Right lobe of liver (tissue), 6 donors: Measurements from ENCODE around the gene IFT43. TPM values are rescaled to one million over a fixed set of nuclear protein-coding genes. Genes with fewer than 3 reads are reported as not detected.

Experiments
- ATAC-seq, 4 donors: fragments of 200-7000 bp; cut with Tn5 transposase; one replicate each; pipeline ENCODE4 v1.9.1; 2020; ENCODE audit warnings: mild to moderate bottlenecking in 4 of 4, moderate library complexity in 4 of 4
- DNase-seq, 3 donors: peaks; one replicate each; pipeline ENCODE4 v3.0.0-alpha.2; 2020
- H3K27ac ChIP-seq, 3 donors: fragments of 200-600 bp; one replicate each; pipeline ENCODE4 v1.8.0; 2022
- H3K27me3 ChIP-seq, 2 donors: fragments of 200-600 bp; one replicate each; pipeline ENCODE4 v1.8.0; 2022
- H3K36me3 ChIP-seq, 4 donors: fragments of 200-600 bp; sonication (generic) in 1 of 4; one replicate each; pipeline versions ENCODE4 v1.5.1 to v1.8.0; 2017 to 2022; ENCODE audit warnings: control low read depth in 1 of 4
- H3K4me1 ChIP-seq, 4 donors: fragments of 200-600 bp; sonication (generic) in 1 of 4; one replicate each; pipeline versions ENCODE4 v1.5.1 to v1.8.0; 2017 to 2022; ENCODE audit warnings: control low read depth in 1 of 4
- H3K4me3 ChIP-seq, 3 donors: fragments of 200-600 bp; one replicate each; pipeline ENCODE4 v1.8.0; 2022
- H3K9me3 ChIP-seq, 4 donors: fragments of 200-600 bp; sonication (generic) in 1 of 4; one replicate each; pipeline versions ENCODE4 v1.5.1 to v1.8.0; 2017 to 2022; ENCODE audit warnings: control low read depth in 1 of 4
- POLR2A ChIP-seq: fragments of 450-650 bp; IDR thresholded peaks from one replicate; pipeline ENCODE4 v1.6.1; 2017; ENCODE audit warnings: antibody characterized with exemption, mild to moderate bottlenecking
- WGBS: methylation state at CpG from one replicate; pipeline ENCODE4 v1.1.6; 2018; ENCODE audit warnings: low coverage, low lambda C conversion rate; ENCODE audit not compliant: insufficient coverage; ENCODE audit errors: missing lambda C conversion rate; 5-methylcytosine and 5-hydroxymethylcytosine counted together
- intact Hi-C, 2 donors: fragments of 100-400 bp; cut with DNase I; formaldehyde crosslinking; loops; one replicate each; pipeline versions ENCODE4 v1.11.2 to v1.14.1; 2022
- total RNA-seq, 6 experiments: library from RNA; depleted of rRNA in 2 of 6; stranded (reverse); fragments of >200 nt in 2 of 6; fragmentation: NEBNext Ultra II Directional in 3 of 6; extraction: Animal tissue kit (Norgen Biotek cat#: 25700) in 3 of 6; gene quantifications; one replicate each; pipeline versions ENCODE4 v1.1.0 to v1.2.4, GENCODE V29; 2016 to 2023
- TF ChIP-seq, protein P1 (sequence below), 4 donors: fragments of 200-600 bp in 3 of 4; fragments of 450-650 bp in 1 of 4; IDR thresholded peaks; one replicate each; pipeline versions ENCODE4 v1.5.1 to v1.8.0; 2016 to 2022; ENCODE audit warnings: antibody characterized with exemption in 4 of 4, mild to moderate bottlenecking in 2 of 4
- donor health status: DM: no; HTN: yes; CAD: no.
- donor health status: DM: no; HTN: no; CAD: no.
- donor health status: DM: no; HTN: no; CAD: no.
- donor health status: DM: no; HTN: yes; CAD: no.
- donor health status: DM: no; HTN: yes; CAD: no.

IFT43 gene
- total RNA-seq, 6 experiments from 2014 or later, result 13.8 to 36.6 (median 20.7) TPM

DNA sequence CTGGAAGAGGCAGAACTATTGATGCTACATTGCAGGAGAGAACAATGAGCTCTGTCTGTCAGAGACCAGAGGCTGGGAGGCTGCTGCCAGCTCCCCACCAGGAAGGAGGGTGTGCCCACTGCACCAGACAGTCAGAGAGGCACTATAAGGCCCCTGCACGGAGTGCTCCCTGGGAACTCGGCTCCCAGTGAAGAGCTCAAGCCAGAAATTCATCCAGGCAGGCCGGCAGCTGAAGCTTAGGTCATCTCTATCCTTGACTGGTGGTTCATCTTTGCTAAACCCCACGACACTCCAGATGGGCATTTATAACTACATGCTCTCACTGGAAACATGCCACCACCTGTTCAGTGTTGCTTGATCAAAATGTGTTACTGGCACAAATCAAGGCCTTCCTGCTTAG, 101.1 kb downstream of the IFT43 start:
- intact Hi-C loops, result no loop called here
- H3K27ac ChIP-seq, result no peak overlapping the region
- H3K27me3 ChIP-seq, result no peaks in the 10 kb centered on the region
- no peaks in the 10 kb centered on the region for H3K9me3 ChIP-seq
- peaks cover 0 to 6% (median 0%) of the 10 kb centered on the region in 4 donors for H3K36me3 ChIP-seq
- WGBS, result no CpG with 5 or more reads among the region's 4 CpGs
- ATAC-seq (no peak), DNase-seq (no peak)
- no peaks in the 10 kb centered on the region for H3K4me1 ChIP-seq
- H3K4me3 ChIP-seq, result no peak overlapping the region
- no peak for TF ChIP-seq POLR2A
- TF ChIP-seq, protein P1, sequence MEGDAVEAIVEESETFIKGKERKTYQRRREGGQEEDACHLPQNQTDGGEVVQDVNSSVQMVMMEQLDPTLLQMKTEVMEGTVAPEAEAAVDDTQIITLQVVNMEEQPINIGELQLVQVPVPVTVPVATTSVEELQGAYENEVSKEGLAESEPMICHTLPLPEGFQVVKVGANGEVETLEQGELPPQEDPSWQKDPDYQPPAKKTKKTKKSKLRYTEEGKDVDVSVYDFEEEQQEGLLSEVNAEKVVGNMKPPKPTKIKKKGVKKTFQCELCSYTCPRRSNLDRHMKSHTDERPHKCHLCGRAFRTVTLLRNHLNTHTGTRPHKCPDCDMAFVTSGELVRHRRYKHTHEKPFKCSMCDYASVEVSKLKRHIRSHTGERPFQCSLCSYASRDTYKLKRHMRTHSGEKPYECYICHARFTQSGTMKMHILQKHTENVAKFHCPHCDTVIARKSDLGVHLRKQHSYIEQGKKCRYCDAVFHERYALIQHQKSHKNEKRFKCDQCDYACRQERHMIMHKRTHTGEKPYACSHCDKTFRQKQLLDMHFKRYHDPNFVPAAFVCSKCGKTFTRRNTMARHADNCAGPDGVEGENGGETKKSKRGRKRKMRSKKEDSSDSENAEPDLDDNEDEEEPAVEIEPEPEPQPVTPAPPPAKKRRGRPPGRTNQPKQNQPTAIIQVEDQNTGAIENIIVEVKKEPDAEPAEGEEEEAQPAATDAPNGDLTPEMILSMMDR (IDR thresholded peaks at IDR 0.05), result no peak

DNA sequence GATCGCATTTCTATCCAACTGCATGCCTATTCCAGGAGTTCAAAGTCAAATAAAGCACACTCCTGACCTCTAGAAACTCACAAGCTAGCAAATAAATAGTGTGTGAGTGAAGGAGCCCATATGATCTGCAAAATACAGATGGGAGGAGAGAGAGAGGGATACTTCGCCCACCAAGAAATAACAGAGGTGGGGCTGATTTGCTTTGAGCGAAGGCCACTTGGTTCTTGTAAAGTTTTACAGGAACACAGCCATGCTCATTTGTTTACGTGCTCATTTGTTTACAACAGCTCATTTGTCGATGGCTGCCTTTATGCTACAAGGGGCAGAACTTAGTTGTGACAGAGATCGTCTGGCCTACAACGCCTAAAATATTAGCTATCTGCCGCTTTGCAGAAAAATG, 102.8 kb downstream of the IFT43 start:
- Histone ChIP-seq H3K36me3 (peaks cover 0 to 2% (median 0%) of the 10 kb centered on the region in 4 donors), H3K4me1 (no peaks in the 10 kb centered on the region), H3K9me3 (no peaks in the 10 kb centered on the region), H3K4me3 (no peak overlapping the region), H3K27me3 (no peaks in the 10 kb centered on the region), H3K27ac (no peak overlapping the region)
- DNase-seq (no peak), ATAC-seq (no peak)
- intact Hi-C loops, result no loop called here
- 59% methylated on average over 8 of the region's 8 CpGs for WGBS
- TF ChIP-seq, protein P1 (IDR thresholded peaks at IDR 0.05), result no peak
- TF ChIP-seq POLR2A, result no peak

DNA sequence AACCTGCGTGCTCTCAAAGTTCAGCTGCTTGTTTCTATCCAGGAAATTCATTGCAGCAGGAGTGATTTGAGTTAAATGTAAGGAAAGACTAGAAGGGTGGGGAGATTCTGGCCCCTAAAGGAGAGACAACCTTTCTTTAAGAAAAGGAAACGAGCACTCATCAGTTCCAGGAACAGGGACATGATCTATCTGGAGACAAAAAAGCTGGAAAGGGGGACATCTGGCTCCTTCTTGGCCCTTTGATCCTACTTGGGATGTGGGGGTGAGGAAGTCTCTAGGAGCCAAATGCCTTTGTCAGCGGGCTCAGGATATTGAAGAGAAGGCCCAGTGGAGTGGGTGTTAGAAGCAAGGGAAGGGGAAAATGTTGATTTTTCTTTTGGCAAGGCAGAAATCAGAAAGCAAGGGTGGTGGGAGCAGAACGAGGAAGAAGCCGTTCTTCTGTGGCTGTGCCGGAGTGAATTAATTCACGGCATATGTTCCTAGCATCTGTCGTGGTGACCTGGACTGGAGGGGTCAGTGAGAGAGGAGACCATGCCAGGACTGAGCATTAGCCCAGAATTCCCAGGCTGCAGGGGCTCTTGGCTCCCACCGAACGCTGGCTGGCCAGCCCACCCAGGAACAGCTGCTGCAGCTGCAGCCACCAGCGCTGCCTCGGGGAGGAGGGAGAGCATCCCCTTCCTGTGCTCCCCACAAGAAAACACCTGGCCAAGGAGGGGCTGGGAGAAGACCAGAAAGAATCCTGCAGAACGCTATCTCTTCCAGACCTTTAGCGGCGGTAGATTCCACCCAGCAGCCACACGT, 103.4 kb downstream of the IFT43 start:
- Histone ChIP-seq H3K9me3 (no peaks in the 10 kb centered on the region), H3K27me3 (no peaks in the 10 kb centered on the region), H3K36me3 (no peaks in the 10 kb centered on the region), H3K27ac (no peak overlapping the region), H3K4me1 (no peaks in the 10 kb centered on the region), H3K4me3 (no peak overlapping the region)
- no peak for DNase-seq
- ATAC-seq, result no peak
- no peak for TF ChIP-seq POLR2A
- TF ChIP-seq, protein P1 (IDR thresholded peaks at IDR 0.05), result no peak
- intact Hi-C loops, result no loop called here
- WGBS, result 49% methylated on average over 8 of the region's 16 CpGs

DNA sequence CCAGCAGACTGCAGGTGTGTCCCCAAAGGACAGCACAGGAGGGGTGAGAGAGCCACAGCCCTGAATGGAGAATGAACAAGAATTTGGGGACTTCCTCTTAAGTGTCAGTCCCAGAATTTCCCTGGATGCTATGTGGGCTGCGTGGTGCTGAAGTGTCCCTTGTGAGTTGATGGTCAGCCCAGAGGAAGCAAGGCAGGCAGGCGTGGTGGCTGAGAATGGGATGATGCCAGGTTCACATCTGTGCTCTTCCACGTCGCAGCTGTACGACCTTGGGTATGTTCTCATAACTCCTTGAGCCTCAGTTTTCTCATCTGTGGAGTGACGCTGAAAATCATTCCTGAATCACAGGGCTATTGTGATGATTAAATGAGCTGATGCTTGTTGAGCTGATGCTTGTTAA, 104.0 kb downstream of the IFT43 start:
- Histone ChIP-seq H3K27me3 (no peaks in the 10 kb centered on the region), H3K4me3 (no peak overlapping the region), H3K9me3 (no peaks in the 10 kb centered on the region), H3K36me3 (no peaks in the 10 kb centered on the region), H3K4me1 (no peaks in the 10 kb centered on the region), H3K27ac (no peak overlapping the region)
- DNase-seq, result no peak
- no peak for ATAC-seq
- intact Hi-C loops, result no loop called here
- TF ChIP-seq POLR2A, result no peak
- TF ChIP-seq, protein P1 (IDR thresholded peaks at IDR 0.05), result no peak
- 69% methylated on average over 6 of the region's 6 CpGs for WGBS
